ENCODE measurements around the gene KIRREL3. TPM values are rescaled to one million over a fixed set of nuclear protein-coding genes. Genes with fewer than 3 reads are reported as not detected.

Gene KIRREL3
- total RNA-seq, 1 donor from 2014 or later = 0.82 TPM

DNA sequence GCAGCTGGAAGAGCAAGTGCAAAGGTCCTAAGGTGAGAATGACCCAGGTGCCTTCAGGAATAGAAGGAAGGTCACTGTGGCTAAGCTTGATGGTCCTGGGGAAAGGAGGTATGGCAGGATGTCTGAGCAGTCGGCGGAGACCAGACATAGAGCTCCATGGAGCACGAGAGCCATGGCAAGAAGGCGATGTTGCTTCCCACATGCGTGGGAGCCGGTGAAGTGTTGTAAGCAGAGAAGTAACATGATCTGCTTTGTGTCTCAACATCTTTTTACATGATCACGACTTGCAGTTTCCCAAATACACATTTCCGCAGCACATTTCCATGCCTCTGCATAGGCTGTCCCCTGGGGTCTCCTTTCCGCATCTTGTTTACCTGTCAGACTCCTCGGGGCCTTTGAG lies 231.9 kb downstream of the KIRREL3 start:
- no peak for DNase-seq (ENCODE audit: low read depth, low spot score)
- Mint-ChIP-seq H3K36me3 (ENCODE audit: low read depth) (no peaks in the 10 kb centered on the region), H3K27ac (ENCODE audit: unreplicated experiment) (peak overlapping the region; percentile 20), H3K9me3 (peaks cover 4% of the 10 kb centered on the region), H3K4me1 (peaks cover 9% of the 10 kb centered on the region), H3K27me3 (ENCODE audit: low read depth) (no peaks in the 10 kb centered on the region), H3K4me3 (no peak overlapping the region)
- TF ChIP-seq, protein P1, sequence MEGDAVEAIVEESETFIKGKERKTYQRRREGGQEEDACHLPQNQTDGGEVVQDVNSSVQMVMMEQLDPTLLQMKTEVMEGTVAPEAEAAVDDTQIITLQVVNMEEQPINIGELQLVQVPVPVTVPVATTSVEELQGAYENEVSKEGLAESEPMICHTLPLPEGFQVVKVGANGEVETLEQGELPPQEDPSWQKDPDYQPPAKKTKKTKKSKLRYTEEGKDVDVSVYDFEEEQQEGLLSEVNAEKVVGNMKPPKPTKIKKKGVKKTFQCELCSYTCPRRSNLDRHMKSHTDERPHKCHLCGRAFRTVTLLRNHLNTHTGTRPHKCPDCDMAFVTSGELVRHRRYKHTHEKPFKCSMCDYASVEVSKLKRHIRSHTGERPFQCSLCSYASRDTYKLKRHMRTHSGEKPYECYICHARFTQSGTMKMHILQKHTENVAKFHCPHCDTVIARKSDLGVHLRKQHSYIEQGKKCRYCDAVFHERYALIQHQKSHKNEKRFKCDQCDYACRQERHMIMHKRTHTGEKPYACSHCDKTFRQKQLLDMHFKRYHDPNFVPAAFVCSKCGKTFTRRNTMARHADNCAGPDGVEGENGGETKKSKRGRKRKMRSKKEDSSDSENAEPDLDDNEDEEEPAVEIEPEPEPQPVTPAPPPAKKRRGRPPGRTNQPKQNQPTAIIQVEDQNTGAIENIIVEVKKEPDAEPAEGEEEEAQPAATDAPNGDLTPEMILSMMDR (conservative IDR thresholded peaks at IDR 0.05) = no peak

DNA sequence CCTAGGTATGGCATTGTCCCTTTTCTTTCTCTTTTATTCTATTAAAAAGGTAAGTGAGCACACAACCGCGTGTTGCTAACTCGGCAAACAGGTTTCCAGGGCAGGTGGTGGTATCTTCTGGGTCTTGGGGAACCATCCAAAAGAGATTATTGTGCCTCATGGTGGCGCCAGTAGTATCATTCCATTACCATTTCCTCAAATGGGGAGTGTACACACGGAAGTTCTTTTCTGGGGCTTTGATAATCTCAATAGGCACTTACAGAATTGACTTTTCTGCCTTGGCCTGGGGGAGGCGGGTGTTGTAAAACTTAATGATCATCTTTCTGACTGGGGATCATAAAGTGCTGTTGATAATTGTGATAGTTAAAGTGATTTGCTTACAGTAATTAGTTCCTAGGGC lies 234.1 kb downstream of the KIRREL3 start:
- no peaks in the 10 kb centered on the region for H3K36me3 Mint-ChIP-seq (ENCODE audit: low read depth)
- H3K27me3 Mint-ChIP-seq (ENCODE audit: low read depth) = no peaks in the 10 kb centered on the region
- H3K4me3 Mint-ChIP-seq = no peak overlapping the region
- peaks cover 4% of the 10 kb centered on the region for H3K9me3 Mint-ChIP-seq
- TF ChIP-seq, protein P1 (conservative IDR thresholded peaks at IDR 0.05) = no peak
- DNase-seq (ENCODE audit: low read depth, low spot score) = no peak
- H3K4me1 Mint-ChIP-seq = no peaks in the 10 kb centered on the region
- no peak overlapping the region for H3K27ac Mint-ChIP-seq (ENCODE audit: unreplicated experiment)

DNA sequence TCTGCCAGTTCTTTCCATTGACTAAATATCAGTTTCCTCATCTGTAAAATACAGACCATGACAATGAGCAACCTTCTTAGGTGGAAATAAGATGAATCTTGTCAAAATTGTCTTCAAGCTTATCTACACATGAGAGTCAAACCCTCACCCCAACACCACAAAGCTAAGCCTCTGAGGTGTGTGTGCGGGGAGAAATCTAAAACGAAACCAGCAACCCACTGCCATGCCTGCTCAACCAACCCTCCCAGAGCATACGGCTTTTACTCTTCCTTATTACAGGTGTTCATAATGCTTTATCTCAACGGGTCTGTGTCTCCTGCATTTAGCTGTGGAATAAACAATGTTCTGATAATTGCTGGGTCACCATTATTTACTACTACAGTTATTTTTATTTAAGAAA lies 235.4 kb downstream of the KIRREL3 start:
- Mint-ChIP-seq H3K4me1 (no peaks in the 10 kb centered on the region), H3K36me3 (ENCODE audit: low read depth) (no peaks in the 10 kb centered on the region), H3K4me3 (no peak overlapping the region), H3K27me3 (ENCODE audit: low read depth) (no peaks in the 10 kb centered on the region), H3K27ac (ENCODE audit: unreplicated experiment) (no peak overlapping the region), H3K9me3 (peaks cover 4% of the 10 kb centered on the region)
- TF ChIP-seq, protein P1 (conservative IDR thresholded peaks at IDR 0.05) = no peak
- DNase-seq (ENCODE audit: low read depth, low spot score) = no peak

DNA sequence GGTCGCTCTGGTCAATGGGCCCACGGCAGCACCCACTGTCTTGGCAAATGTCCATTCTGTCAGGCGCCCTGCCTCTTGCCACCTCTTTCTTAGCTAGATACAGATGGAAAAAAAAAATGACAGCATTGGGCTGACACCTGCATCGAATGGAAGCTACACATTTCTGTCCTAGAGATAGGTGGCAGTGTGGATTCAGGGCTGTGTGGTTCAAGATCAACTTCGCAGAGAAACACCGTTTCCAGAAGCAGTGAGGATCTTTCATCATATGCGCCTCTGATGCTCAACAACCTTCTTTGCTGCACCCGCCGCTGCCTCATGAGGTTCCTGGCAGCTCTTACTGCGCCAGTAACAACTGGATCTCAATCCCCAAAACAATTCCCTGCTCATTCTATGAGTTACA lies 236.3 kb downstream of the KIRREL3 start:
- no peak overlapping the region for H3K4me3 Mint-ChIP-seq
- no peak for DNase-seq (ENCODE audit: low read depth, low spot score)
- H3K36me3 Mint-ChIP-seq (ENCODE audit: low read depth) = no peaks in the 10 kb centered on the region
- H3K4me1 Mint-ChIP-seq = no peaks in the 10 kb centered on the region
- TF ChIP-seq, protein P1 (conservative IDR thresholded peaks at IDR 0.05) = no peak
- H3K27ac Mint-ChIP-seq (ENCODE audit: unreplicated experiment) = no peak overlapping the region
- peaks cover 4% of the 10 kb centered on the region for H3K9me3 Mint-ChIP-seq
- no peaks in the 10 kb centered on the region for H3K27me3 Mint-ChIP-seq (ENCODE audit: low read depth)

DNA sequence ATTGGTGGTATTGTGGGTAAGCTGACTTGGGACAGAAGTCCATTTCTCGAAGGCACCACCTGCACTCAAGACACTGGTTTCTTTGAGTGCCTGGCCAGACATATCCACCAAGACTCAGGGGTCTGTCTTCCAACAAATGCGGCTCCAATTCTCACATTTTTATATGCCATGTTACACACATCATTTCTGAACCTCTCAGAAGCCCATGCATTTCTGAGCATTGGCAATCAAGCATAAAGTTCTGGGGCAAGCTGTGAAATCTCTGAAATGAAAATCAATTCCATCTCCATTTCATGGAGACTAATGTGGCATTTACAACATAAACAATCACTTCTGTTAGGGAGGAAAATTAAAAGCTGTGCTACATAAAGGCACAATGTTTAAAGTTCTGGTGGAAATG lies 243.7 kb downstream of the KIRREL3 start:
- DNase-seq (ENCODE audit: low read depth, low spot score) = no peak
- Mint-ChIP-seq H3K9me3 (no peaks in the 10 kb centered on the region), H3K4me1 (peaks cover 27% of the 10 kb centered on the region), H3K4me3 (no peak overlapping the region), H3K27me3 (ENCODE audit: low read depth) (no peaks in the 10 kb centered on the region), H3K36me3 (ENCODE audit: low read depth) (no peaks in the 10 kb centered on the region), H3K27ac (ENCODE audit: unreplicated experiment) (no peak overlapping the region)
- TF ChIP-seq, protein P1 (conservative IDR thresholded peaks at IDR 0.05) = no peak

DNA sequence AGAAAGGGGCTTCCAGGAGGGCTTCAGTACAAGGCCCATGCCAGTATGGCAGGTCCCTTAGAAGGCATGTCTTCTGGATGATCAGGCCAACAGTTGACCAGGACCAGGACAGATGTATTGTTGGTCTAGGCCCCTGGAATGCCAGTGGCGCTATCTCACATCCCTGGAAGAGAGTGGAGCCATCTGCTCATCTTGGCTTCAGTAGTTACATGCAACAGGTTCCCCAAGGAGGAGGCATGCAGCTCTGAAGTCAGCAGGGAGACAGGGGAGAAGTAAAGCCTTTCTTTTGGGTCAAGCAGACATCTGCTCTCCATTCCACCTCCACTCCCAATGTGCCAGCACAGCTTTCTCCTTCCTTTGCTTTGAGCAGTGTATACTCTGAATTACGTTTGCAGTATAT lies 244.1 kb downstream of the KIRREL3 start:
- H3K27ac Mint-ChIP-seq (ENCODE audit: unreplicated experiment) = no peak overlapping the region
- no peak overlapping the region for H3K4me3 Mint-ChIP-seq
- TF ChIP-seq, protein P1 (conservative IDR thresholded peaks at IDR 0.05) = no peak
- DNase-seq (ENCODE audit: low read depth, low spot score) = no peak
- no peaks in the 10 kb centered on the region for H3K36me3 Mint-ChIP-seq (ENCODE audit: low read depth)
- no peaks in the 10 kb centered on the region for H3K27me3 Mint-ChIP-seq (ENCODE audit: low read depth)
- H3K4me1 Mint-ChIP-seq = peaks cover 27% of the 10 kb centered on the region
- no peaks in the 10 kb centered on the region for H3K9me3 Mint-ChIP-seq

All from neural crest cell (in vitro differentiated cells).